Ammon's horn (tissue), 1 donor: ENCODE results near the gene ERVK3-1.

Experiments used
- DNase-seq: peaks from one replicate; pipeline ENCODE4 v3.0.0-alpha.2; 2016; ENCODE audit warnings: low spot score

Gene ERVK3-1

DNA sequence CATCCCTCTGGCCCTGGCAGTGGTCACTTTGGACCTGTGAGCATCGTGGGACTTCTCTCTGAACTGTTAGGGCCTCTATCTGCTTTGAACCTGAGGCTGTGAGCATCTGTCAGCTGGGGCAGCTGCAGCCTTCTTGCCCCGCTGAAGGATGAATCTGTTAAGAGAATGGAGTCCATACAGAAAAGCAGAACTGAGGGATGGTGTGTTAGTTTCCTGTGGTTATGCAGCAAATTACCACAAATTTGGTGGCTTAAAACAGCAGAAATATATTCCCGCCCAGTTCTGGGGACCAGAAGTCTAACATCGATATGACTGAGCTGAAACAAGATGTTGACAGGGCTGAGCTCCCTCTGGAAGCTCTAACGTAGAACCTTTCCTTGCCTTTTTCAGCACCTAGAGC, 59.0 kb downstream of the ERVK3-1 start:
- no peak for DNase-seq
